Measurements from ENCODE around the gene MALT1.
"Not testable (repeated sequence)": the region's sequence is repeated elsewhere in the genome, so short reads cannot be mapped to it uniquely, and the experiment has no call there.

Gene MALT1, protein sequence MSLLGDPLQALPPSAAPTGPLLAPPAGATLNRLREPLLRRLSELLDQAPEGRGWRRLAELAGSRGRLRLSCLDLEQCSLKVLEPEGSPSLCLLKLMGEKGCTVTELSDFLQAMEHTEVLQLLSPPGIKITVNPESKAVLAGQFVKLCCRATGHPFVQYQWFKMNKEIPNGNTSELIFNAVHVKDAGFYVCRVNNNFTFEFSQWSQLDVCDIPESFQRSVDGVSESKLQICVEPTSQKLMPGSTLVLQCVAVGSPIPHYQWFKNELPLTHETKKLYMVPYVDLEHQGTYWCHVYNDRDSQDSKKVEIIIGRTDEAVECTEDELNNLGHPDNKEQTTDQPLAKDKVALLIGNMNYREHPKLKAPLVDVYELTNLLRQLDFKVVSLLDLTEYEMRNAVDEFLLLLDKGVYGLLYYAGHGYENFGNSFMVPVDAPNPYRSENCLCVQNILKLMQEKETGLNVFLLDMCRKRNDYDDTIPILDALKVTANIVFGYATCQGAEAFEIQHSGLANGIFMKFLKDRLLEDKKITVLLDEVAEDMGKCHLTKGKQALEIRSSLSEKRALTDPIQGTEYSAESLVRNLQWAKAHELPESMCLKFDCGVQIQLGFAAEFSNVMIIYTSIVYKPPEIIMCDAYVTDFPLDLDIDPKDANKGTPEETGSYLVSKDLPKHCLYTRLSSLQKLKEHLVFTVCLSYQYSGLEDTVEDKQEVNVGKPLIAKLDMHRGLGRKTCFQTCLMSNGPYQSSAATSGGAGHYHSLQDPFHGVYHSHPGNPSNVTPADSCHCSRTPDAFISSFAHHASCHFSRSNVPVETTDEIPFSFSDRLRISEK

DNA sequence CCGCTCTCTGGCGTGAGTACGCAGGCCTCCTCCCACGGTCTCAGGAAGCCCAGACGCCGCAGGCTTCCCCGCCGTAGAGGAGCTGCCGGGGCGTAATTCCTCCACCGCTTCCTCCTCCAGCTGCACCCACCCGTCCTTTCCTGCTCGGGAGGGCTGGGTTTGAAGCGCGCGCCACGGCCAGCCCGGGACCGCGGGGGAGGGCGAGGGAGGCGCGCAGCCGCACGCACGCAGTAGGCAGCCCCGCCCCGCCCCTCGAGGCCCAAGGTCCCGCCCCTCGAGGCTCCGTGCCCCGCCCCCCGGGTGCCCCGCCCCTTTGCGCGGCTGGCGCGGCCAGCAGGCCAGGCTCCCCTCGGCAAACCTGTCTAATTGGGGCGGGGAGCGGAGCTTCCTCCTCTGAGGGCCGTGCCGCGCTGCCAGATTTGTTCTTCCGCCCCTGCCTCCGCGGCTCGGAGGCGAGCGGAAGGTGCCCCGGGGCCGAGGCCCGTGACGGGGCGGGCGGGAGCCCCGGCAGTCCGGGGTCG lies at the start of gene MALT1:
Gene MALT1 (plus strand): TSS at position 355 of the 521 bp plus-strand sequence. CDS start 179 bp downstream, outside the sequence.
- DNase-seq, result peak; percentile 48

DNA sequence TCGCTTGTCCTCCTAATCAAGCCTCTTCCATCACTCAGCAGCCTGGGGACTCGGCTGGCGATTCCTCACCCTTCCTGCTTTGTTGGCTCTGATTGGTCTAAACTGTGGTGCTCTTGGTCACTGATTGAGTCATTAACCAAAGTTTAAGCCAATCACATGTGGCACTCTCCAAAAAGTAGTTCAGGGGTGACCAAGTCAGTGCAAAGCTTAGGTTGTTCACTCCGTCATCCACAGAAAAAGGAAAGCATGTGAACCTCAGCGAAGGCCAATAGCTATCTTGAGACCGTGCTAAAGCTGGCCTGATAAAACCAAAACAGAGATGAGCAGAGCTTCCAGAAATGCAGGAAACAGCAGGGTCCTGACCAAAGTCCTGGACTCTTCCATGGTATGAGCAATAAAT lies 47.3 kb upstream of the MALT1 start:
- DNase-seq, result no peak

DNA sequence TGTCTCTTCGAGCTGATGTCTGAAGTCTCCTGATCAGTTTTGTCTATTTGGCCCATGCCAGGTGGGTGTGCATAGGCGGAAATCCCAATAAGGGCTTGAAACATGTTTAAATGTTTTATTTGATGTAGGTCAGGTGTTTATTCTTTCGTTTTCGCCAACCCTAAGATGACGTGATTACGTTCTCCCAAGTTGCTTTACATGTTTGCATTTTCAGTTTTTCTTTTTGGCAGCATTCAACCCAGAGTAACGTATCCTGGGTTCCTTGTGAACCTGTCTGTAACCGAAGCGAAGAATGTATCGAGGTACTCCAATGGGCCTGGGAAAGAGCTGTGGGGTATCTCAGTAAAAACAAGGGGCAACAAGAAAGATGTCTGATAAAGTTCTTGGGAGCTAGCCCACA lies 45.4 kb upstream of the MALT1 start:
- DNase-seq, result no peak

DNA sequence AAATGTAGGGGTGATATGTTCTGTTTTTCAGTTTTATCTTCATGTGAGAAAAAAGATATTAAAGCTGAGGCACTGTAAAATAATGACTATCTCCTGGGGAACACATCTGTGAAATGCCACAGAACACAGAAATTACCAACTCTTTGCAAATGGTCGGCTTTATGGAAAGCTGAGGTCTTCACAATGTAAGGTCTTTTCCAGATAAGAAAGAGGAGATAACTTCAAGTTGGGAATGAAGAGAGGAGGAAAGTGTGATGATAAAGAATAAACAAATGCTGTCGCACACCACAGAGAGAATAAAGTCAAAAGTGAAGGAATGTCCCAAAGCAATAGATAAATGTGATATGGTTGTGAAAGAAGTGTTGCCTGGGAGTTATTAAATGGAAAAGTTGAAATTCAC lies 41.2 kb upstream of the MALT1 start:
- no peak for DNase-seq

DNA sequence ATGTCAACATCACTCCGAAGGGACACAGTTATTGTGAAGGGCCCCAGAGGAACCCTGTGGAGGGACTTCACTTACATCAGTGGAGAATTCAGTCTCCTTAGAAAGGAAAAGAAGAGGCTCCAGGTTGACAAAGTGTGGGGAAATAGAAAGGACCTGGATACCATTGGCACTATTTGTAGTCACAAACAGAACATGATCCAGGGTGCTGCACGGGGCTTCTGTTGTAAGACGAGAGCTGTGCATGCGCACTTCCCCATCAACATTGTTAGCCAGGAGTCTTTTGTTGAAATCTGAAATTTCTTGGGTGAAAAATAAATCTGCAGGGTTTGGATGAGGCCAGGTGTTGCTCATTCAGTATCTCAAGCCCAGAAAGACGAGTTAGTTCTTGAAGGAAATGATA lies 40.0 kb upstream of the MALT1 start:
- no peak for DNase-seq

DNA sequence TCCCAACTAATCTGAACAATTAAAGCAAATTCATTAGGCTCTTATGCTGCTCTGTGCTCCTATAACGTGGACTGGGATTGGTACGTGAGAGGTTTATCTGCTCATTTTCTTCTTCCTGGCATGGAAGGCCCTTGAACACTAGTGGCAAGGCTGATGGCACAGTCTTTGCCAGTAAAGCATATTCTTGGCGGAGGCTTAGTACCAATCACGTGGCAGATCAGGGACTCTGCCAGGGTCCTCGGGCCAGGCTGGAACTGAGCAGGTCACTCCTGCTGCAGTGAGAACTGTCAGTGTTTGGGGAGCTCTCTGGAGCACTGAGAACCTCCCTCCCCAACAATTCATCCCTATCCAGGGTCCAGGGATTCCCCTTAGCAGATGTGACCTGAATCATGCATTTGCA lies 38.7 kb upstream of the MALT1 start:
- no peak for DNase-seq

DNA sequence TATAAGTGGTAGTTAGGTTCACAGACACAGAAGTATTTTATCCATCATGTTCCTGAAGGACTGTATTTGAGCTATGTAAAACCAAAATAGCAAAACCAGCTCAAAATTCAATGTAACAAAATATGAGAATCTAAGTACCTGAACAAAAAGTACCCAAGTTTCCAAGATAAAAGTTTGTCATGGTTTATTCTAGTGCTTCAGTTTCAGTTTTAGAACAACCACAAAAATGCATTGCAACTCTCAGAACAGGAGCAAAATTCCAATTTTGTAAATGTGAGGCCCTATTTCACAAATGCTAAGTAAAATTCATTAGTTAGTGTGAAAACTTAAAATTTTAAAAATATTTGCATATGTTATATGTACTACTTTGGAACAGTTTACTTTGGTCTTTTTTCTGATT lies 37.4 kb upstream of the MALT1 start:
- no peak for DNase-seq

DNA sequence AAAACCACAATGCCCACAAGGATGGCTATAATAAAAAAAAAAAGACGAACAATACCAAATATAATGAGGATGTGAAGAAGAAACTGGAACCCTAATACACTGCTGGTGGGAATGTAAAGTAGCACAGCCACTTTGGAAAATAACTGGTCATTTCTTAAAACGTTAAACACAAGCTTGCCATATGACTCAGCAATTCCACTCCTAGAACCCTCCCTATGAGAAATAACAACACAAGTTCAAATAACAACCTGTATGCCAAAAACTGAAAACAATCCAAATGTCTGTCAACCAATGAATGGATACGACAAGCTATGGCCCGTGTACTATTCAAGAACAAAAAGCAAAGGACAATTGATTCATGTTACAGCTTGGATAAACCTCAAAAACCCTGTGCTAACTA lies 35.4 kb upstream of the MALT1 start:
- no peak for DNase-seq

DNA sequence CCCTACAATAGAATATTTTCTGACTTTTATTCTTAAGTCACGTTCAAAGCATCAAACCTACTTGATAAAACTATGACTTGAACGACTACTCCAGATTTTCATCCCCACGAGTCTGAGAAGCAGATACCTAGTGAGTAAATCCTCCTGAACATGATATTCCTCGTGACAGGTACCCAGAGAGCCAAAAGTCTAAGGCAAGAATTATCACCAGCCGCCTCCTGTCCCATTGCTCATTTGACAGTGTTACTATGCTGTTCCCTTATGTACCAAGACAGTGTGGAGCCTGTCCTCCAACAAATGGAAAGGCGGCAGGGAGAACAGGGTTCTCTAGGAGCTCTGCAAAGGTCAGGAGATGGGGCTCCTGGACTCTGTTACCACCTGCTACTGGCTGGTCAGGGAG lies 34.1 kb upstream of the MALT1 start:
- no peak for DNase-seq

DNA sequence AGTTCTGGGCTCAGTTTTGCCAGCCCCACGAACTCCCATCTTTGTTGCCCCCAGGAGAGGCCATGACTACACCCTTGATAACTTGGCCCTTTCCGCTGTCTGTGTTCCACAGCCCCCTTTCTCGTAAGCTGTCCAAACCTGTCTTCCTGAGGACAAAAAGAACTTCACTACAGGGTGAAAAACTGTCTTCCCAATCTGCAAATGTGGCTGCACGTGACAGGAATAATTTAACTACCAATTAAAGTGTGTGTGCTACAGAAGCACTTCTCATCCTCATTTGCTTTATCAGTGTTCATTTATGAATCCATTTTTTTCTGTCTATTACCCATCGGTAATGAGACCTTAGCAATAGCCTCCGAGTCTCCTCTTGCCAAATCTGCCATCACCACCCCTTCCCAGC lies 33.3 kb upstream of the MALT1 start:
- no peak for DNase-seq

DNA sequence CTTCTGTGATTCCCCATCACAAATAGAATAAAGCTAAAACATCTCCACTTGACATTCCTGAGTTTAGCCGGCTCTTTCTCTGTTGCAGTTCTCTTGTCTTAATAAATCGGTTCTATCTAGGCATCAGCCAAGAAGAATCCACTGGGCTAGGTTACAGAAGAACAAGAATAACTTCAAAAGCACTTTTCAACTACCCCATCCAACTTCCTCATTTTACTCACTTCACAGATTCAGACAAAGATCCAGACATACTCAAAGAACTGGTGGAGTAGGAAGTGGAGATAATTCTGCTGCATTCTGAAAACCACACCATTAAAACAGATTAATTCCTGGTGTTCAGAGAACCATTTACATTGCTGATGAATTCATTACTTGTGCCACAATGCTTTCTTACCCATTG lies 32.8 kb upstream of the MALT1 start:
- DNase-seq, result no peak

DNA sequence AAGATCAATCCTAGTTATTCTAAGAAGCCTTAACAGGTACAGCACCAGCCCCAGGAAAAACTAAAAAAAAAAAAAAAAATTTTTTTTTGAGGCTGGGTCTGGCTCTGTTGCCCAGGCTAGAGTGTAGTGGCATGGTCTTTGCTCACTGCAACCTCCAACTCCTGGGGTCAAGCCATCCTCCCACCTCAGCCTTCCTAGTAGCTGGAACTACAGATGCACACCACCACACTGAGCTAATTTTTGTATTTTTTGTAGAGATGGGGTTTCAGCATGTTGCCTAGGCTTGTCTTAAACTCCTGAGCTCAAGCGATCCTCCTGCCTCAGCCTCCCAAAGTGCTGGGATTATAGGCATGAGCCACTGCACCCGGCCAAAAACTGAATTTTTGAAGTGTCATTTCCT lies 32.0 kb upstream of the MALT1 start:
- no peak for DNase-seq

DNA sequence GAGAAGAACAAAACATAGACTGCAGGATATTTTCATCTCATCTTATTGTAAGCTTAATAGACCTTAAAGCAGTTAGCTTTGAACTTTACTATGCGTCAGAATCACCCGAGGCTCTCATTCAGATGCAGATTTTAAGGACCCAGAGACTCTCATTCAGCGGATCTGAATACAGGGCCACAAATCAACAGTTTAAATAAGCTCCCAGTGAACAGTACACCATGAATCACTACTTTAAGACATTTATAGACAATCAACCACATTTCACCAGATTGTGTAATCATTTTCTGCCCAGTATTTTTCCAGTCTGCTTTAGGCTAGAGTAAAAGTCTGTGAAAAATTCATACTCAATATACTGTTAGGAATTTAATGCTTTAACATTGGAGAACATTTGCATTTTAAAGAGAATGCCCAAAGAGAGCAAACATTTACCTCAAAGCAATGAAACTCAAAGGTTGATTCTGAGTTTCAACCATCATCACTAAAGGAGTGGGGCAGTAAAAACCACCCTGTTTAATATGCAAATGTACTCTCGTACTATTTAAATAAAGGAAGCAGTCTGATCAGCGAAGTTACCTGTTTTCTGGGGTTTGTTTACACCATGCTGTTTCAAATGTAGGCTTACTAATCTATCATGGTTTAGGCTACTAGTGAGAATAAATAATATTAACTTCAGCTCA lies 31.4 kb upstream of the MALT1 start:
- no peak for DNase-seq

DNA sequence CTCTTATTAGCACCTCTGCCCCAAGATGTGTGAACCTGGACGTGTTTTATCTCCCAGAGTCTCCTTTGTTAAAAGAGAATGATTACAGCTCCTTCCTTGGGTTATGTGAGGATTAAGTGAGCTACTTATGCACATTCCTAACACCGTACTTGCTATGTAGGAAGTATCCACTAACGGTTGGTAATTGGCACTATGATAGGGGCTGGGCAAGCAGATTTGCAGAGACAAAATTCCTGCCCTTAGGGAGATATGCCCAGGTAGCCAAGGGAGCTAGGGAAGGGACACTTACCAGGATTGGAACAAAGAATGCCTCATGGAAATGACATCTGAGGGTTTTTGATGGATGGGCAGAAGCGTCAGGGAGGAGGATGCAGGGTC lies 30.8 kb upstream of the MALT1 start:
- DNase-seq, result no peak

DNA sequence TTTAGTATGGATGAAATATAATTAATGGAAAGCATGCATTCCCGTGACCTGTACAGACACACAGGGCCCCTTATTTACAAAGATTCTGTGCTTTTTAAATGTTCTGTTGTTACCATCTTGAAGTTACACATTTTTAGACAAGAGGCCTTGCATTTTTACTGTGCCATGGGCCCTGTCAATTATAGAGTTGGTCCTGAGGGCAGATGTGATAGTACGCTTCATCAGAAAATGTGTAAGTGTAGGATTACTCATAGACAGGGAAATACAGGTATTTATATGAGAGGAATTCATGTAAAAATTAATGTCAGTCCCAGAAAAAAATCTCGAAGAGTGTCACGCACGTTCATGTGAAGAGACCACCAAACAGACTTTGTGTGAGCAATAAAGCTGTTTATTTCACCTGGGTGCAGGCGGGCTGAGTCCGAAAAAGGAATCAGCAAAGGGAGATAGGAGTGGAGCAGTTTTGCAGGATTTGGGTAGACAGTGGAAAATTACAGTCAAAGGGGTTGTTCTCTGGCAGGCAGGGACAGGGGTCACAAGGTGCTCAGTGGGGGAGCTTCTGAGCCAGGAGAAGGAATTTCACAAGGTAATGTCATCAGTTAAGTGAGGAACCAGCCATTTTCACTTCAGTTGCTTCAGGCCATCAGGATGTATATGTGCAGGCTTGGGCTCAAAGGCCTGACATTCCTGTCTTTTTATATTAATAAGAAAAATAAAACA lies 30.2 kb upstream of the MALT1 start:
- no peak for DNase-seq

DNA sequence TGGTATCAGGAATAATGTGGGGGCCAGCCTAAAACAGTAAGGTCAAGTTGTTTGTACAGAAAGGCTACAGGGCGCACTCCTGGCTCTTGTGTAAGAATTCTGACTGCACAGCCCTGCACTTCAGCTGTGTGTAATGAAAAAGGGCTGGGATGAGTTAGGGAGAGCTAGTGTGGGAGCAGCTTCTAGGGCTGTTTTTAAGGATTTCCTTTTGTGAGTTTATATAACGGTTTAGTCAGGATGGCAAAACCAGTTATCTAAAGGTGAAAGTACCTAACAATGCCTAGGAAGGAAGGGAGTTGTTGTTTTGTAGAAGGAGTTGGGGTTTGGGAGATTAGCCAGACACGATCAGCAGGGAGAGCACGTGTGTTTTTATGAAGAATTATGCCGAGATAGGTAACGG lies 27.7 kb upstream of the MALT1 start:
- not testable (repeated sequence) for DNase-seq

DNA sequence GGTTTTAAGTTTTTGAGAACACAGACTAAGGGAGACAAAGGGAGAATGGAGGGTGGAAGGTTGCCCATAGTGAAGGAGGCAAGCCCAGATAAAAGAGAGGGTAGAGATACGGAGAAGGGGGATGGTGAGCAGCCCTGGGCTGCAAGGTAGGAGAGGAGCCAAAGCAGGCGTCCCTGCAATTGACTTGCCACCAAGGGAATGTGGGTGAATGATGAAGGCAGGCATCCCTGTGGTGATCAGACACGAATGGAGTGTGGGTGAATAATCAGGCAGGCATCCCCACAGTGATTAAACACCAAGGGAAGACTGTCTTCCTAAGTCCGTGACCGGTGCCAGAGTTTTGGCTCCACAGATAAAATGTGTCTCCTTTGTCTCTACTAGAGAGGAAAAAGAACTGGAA lies 25.9 kb upstream of the MALT1 start:
- DNase-seq, result no peak

DNA sequence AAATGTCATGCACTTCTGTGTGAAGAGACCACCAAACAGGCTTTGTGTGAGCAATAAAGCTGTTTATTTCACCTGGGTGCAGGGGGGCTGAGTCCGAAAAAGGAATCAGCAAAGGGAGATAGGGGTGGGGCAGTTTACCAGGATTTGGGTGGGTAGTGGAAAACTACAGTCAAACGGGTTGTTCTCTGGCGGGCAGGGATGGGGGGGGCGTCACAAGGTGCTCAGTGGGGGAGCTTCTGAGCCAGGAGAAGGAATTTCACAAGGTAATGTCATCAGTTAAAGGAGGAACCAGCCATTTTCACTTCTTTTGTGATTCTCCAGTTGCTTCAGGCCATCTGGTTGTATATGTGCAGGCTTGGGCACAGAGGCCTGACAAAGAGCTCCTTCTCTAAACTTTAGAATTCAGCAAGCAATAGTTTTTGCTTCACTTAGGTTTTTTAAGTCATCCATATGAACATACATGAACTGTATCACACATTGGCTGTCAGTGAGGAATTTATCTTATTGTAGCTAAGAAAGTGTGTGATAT lies 24.9 kb upstream of the MALT1 start:
- no peak for DNase-seq

DNA sequence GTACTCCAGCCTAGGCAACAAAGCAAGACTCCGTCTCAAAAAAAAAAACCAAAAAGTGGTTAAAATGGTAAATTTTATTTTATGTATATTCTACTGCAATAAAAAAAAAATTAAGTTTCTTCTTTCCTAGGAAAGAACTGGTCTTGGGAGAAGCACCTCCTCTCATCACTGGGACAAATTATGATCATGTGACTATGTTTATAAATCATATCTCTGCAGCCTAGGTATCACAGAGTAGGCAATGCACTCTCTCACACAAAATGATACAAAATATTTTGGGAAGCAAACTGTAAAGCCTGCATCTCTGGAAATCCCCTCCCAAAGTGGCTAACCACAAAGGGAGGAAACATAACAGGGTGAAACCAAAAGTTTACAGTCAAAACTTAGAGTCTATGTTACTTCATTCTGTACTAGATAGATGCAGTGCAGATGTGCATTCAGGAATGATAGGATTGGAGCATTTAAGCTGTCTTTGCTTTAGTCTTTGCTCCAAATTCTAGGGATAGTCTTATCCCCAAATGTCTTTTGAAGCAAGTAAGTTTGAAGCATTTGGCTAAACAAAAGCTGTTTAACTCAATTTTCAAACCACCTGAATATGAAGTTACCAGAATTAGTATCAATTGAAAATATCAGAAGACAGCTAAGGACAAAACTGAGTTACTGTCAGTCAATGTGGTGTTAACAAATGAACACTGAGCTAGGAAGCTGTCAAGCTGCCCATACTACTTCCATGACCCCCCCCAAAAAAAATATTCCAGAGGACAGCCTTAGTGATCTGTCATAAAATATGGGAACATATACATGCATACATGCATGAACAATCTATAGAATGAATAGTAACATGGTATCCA lies 21.1 kb upstream of the MALT1 start:
- DNase-seq, result no peak

DNA sequence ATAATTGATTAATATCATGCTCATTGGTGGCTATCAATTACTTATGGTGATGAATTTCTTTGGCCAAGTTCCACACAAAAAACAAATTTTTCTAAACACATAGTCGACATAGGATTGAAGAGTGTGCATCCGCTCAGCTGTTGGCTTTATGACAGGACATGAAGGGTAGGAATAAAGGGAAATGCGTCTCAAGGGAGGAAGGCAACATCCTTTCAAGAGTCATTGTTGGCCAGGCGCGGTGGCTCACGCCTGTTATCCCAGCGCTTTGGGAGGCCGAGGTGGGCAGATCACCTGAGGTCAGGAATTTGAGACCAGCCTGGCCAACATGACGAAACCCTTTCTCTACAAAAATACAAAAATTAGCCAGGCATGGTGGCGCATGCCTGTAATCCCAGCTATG lies 20.4 kb upstream of the MALT1 start:
- DNase-seq, result not testable (repeated sequence)

DNA sequence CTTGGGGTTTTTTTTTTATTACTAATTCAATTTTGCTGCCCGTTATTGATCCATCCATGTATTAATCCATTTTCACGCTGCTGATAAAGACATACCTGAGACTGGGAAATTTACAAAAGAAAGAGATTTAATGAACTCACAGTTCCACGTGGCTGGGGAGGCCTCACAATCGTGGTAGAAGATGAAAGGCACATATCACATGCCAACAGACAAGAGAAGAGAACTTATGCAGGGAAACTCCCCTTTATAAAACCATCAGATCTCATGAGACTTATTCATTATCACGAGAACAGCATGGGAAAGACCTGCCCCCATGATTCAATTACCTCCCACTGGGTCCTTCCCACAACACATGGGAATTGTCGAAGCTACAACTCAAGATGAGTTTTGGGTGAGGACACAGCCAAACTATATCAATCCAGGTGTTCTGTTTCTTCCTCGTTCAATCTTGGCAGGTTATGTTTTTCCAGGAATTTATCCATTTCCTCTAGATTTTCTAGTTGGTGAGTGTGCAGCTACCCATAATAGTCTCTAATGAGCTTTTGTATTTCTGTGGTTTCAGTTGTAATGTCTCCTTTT lies 18.0 kb upstream of the MALT1 start:
- not testable (repeated sequence) for DNase-seq
